ENCODE results near the gene TBC1D21.

GRCh38 chr15:73924171-73924921, 51.0 kb downstream of the TBC1D21 start:
- TF ChIP-seq CTCF (conservative IDR thresholded peaks at IDR 0.05; ENCODE audit: low read length) (no peak), EZH2phosphoT487 (IDR thresholded peaks at IDR 0.05; ENCODE audit: borderline replicate concordance) (no peak)
